OCI-LY7 (cell line): ENCODE results near the gene CMAS. TPM values are rescaled to one million over a fixed set of nuclear protein-coding genes. Genes with fewer than 3 reads are reported as not detected.

ENCODE experiments used
- BruUV-seq: library from RNA; stranded (reverse); fragments of 400-500 nt; replicated peaks from 2 replicates; lab custom pipeline; 2021; lab: Mats Ljungman, UMichigan
- CTCF ChIA-PET: fragments of 300-600 bp; sonication (Branson Sonifier 250); formaldehyde crosslinking; loops from one replicate; lab custom pipeline; 2022; ENCODE audit warnings: antibody characterized with exemption; ENCODE audit not compliant: unreplicated experiment; lab: Charles Lee
- POLR2A ChIA-PET: fragments of 300-600 bp; sonication (Branson Sonifier 250); formaldehyde crosslinking; loops from one replicate; lab custom pipeline; 2022; ENCODE audit warnings: antibody characterized with exemption; lab: Charles Lee
- DNase-seq: peaks from one replicate; pipeline ENCODE4 v3.0.0-alpha.2; 2015; ENCODE audit warnings: low spot score
- H2AFZ ChIP-seq: fragments of 200-600 bp; sonication (generic), shearing (Covaris generic); 2 replicates; pipeline ENCODE4 v1.6.1; 2014; ENCODE audit warnings: mild to moderate bottlenecking, antibody characterized with exemption, low read length, moderate library complexity
- H3K27ac ChIP-seq: fragments of 200-600 bp; sonication (generic); 2 replicates; pipeline ENCODE4 v1.5.1; 2014; ENCODE audit warnings: mixed run types, low read depth, mild to moderate bottlenecking, moderate library complexity, low read length, inconsistent platforms; ENCODE audit not compliant: poor library complexity, severe bottlenecking
- H3K36me3 ChIP-seq: fragments of 200-600 bp; sonication (generic); 2 replicates; pipeline ENCODE4 v1.6.1; 2014; ENCODE audit warnings: mild to moderate bottlenecking, antibody characterized with exemption, low read length, moderate library complexity, mixed read lengths; ENCODE audit not compliant: insufficient read depth
- H3K4me1 ChIP-seq: fragments of 200-600 bp; sonication (generic); 2 replicates; pipeline ENCODE4 v1.5.1; 2014; ENCODE audit warnings: mild to moderate bottlenecking, low read length; ENCODE audit not compliant: insufficient read depth, poor library complexity, severe bottlenecking
- H3K4me2 ChIP-seq: fragments of 200-600 bp; sonication (generic); 2 replicates; pipeline ENCODE4 v1.6.1; 2014; ENCODE audit warnings: mild to moderate bottlenecking, low read length
- H3K4me3 ChIP-seq: fragments of 200-600 bp; sonication (generic); 2 replicates; pipeline ENCODE4 v1.5.1; 2014; ENCODE audit warnings: mild to moderate bottlenecking, low read depth, low read length; ENCODE audit not compliant: poor library complexity, severe bottlenecking
- H3K79me2 ChIP-seq: fragments of 200-600 bp; sonication (generic); 2 replicates; pipeline ENCODE4 v1.6.1; 2016; ENCODE audit warnings: low read depth, mild to moderate bottlenecking, low read length, moderate library complexity, mixed read lengths; ENCODE audit not compliant: insufficient read depth
- H3K9me2 ChIP-seq: fragments of 200-600 bp; sonication (generic); 2 replicates; pipeline ENCODE4 v1.6.1; 2016; ENCODE audit warnings: mild to moderate bottlenecking, low read length, mixed read lengths; ENCODE audit not compliant: insufficient read depth
- H3K9me3 ChIP-seq: fragments of 200-600 bp; sonication (generic); 2 replicates; pipeline ENCODE4 v1.6.1; 2014; ENCODE audit warnings: mild to moderate bottlenecking, mixed run types, low read length, mixed read lengths
- H4K20me1 ChIP-seq: fragments of 200-600 bp; sonication (generic); 2 replicates; pipeline ENCODE4 v1.6.1; 2014; ENCODE audit warnings: mild to moderate bottlenecking, antibody characterized with exemption, low read length, moderate library complexity, mixed read lengths; ENCODE audit not compliant: insufficient read depth
- EZH2phosphoT487 ChIP-seq: fragments of 200-600 bp; sonication (generic); IDR thresholded peaks from 2 replicates; pipeline ENCODE4 v1.6.1; 2018; ENCODE audit warnings: low read depth, borderline replicate concordance, mild to moderate bottlenecking, mixed run types, antibody characterized with exemption, low read length, moderate library complexity, mixed read lengths
- intact Hi-C: fragments of 100-400 bp; cut with micrococcal nuclease; formaldehyde crosslinking; loops from one replicate; pipeline ENCODE4 v1.10.0; 2022; ENCODE audit not compliant: unreplicated experiment
- total RNA-seq, 2 experiments: library from RNA; depleted of rRNA in 1 of 2; stranded (reverse); fragments of >200 nt in 1 of 2; shearing (Covaris generic) in 1 of 2; gene quantifications; 2 replicates each; pipeline ENCODE4 v1.2.3, GENCODE V29; 2014 to 2022
- TF ChIP-seq, protein P1 (sequence below): fragments of 200-600 bp; sonication (generic); conservative IDR thresholded peaks from 2 replicates; pipeline ENCODE4 v1.5.1; 2014; ENCODE audit warnings: mild to moderate bottlenecking, antibody characterized with exemption, low read length, moderate library complexity, mixed read lengths

CMAS gene
- total RNA-seq, 2 experiments from 2014 or later, result 22.2 to 41.1 TPM

DNA sequence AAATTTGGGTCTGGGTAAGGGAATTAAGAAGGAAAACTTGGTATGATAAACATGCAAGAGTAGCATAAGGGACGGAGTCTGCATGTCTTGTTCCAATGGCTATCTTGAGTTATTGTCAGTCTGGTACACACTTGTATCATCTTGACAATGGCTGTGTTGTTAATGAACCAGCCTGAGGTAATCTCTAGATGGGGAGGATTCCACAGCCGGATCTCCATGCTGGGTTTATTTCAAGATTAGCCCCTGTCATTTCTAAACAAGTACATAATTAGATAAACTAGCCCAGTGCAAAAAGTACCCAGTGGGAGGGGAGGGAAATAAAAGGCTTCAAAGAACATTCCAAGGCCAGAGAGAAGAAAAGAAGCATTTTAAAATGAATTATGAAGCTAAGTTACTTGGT is 16.5 kb upstream of the CMAS start:
- no peaks in the 10 kb centered on the region for H3K4me1 ChIP-seq
- intact Hi-C loops, result no loop called here
- POLR2A ChIA-PET, result interaction anchor here (1.0 kb wide), 1 partner anchor 58 kb away, joined by 3 read pairs; no protein-coding TSS in a partner anchor
- no peaks in the 10 kb centered on the region for H3K79me2 ChIP-seq
- BruUV-seq, result no TSS peak
- no peaks in the 10 kb centered on the region for H4K20me1 ChIP-seq
- no peak for DNase-seq
- H3K36me3 ChIP-seq, result no peaks in the 10 kb centered on the region
- H2AFZ ChIP-seq, result no peak overlapping the region
- CTCF ChIA-PET, result no interaction called here
- no peak overlapping the region for H3K27ac ChIP-seq
- H3K9me3 ChIP-seq, result no peaks in the 10 kb centered on the region
- no peaks in the 10 kb centered on the region for H3K9me2 ChIP-seq
- TF ChIP-seq, protein P1, sequence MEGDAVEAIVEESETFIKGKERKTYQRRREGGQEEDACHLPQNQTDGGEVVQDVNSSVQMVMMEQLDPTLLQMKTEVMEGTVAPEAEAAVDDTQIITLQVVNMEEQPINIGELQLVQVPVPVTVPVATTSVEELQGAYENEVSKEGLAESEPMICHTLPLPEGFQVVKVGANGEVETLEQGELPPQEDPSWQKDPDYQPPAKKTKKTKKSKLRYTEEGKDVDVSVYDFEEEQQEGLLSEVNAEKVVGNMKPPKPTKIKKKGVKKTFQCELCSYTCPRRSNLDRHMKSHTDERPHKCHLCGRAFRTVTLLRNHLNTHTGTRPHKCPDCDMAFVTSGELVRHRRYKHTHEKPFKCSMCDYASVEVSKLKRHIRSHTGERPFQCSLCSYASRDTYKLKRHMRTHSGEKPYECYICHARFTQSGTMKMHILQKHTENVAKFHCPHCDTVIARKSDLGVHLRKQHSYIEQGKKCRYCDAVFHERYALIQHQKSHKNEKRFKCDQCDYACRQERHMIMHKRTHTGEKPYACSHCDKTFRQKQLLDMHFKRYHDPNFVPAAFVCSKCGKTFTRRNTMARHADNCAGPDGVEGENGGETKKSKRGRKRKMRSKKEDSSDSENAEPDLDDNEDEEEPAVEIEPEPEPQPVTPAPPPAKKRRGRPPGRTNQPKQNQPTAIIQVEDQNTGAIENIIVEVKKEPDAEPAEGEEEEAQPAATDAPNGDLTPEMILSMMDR, result no peak
- no peak for TF ChIP-seq EZH2phosphoT487
- no peak overlapping the region for H3K4me3 ChIP-seq
- H3K4me2 ChIP-seq, result no peak overlapping the region

DNA sequence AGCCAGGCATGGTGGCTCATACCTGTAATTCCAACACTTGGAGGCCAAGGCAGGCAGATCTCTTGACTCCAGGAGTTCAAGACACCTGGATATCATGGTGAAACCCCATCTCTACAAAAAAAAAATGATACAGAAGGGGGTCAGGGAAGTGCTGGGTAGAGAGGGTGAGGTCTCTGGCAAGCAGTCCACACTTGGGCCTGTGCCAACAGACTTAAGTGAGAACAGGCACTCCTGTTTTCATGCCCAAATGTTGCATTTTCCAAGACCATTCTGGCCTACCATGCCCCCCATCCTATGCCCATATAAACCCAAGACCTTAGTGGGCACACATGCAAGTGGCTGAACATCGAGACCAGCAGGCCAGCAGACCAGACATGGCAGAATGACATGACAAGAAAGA is 16.0 kb upstream of the CMAS start:
- Histone ChIP-seq H3K4me1 (no peaks in the 10 kb centered on the region), H4K20me1 (no peaks in the 10 kb centered on the region), H3K4me2 (no peak overlapping the region), H3K4me3 (no peak overlapping the region), H3K79me2 (no peaks in the 10 kb centered on the region), H3K27ac (no peak overlapping the region), H3K9me2 (no peaks in the 10 kb centered on the region), H3K36me3 (no peaks in the 10 kb centered on the region), H2AFZ (no peak overlapping the region), H3K9me3 (no peaks in the 10 kb centered on the region)
- POLR2A ChIA-PET, result interaction anchor here (1.0 kb wide), 1 partner anchor 59 kb away, joined by 3 read pairs; no protein-coding TSS in a partner anchor
- no peak for DNase-seq
- intact Hi-C loops, result no loop called here
- CTCF ChIA-PET, result no interaction called here
- no peak for TF ChIP-seq EZH2phosphoT487
- TF ChIP-seq, protein P1, result no peak
- no TSS peak for BruUV-seq

DNA sequence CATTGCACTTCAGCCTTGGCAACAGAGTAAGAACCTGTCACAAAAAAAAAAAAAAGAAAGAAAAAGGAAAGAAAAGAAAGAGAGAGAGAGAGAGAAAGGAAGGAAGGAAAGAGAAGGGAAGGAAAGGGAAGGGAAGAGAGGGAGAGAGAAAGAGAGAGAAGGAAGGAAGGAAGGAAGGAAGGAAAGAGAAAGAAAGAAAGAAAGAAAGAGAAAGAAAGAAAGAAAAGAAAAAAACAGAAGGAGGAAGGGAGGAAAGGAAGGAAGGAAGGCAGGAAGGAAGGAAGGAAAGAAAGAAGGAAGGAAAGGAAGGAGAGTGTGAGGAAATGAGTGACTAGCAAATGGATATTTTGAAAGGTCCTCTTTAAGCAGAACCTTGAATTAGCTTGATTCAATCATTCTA is 13.3 kb upstream of the CMAS start:
- H3K36me3 ChIP-seq, result no peaks in the 10 kb centered on the region
- intact Hi-C loops, result no loop called here
- H3K4me2 ChIP-seq, result no peak overlapping the region
- ChIA-PET CTCF (no interaction called here), POLR2A (interaction anchor here (0.6 to 1.3 kb wide), 2 partner anchors 15 to 308 kb away, joined by 3 to 4 read pairs; no protein-coding TSS in a partner anchor)
- H3K4me1 ChIP-seq, result no peaks in the 10 kb centered on the region
- no peak overlapping the region for H2AFZ ChIP-seq
- no peaks in the 10 kb centered on the region for H3K9me3 ChIP-seq
- BruUV-seq, result no TSS peak
- no peak for TF ChIP-seq EZH2phosphoT487
- TF ChIP-seq, protein P1, result no peak
- no peak overlapping the region for H3K27ac ChIP-seq
- H3K9me2 ChIP-seq, result no peaks in the 10 kb centered on the region
- H3K4me3 ChIP-seq, result no peak overlapping the region
- no peaks in the 10 kb centered on the region for H4K20me1 ChIP-seq
- DNase-seq, result no peak
- no peaks in the 10 kb centered on the region for H3K79me2 ChIP-seq
